Endodermal cell (in vitro differentiated cells): ENCODE measurements around the gene RBM15B. TPM values are rescaled to one million over a fixed set of nuclear protein-coding genes. Genes with fewer than 3 reads are reported as not detected.
A peak's percentile ranks its signal among the peaks of the same experiment; 100 is the strongest.

Experiments
- DNase-seq: peaks from one replicate; pipeline ENCODE4 v3.0.0-alpha.2; 2017
- H3K27ac ChIP-seq: 2 replicates; pipeline ENCODE4 v1.5.1; 2013; ENCODE audit warnings: mild to moderate bottlenecking, low read depth, low read length, moderate library complexity
- H3K27me3 ChIP-seq: 2 replicates; pipeline ENCODE4 v1.6.1; 2013; ENCODE audit warnings: mild to moderate bottlenecking, low read length, moderate library complexity; ENCODE audit not compliant: insufficient read depth, control insufficient read depth, poor library complexity, severe bottlenecking
- H3K36me3 ChIP-seq: 2 replicates; pipeline ENCODE4 v1.7.0; 2013; ENCODE audit warnings: mild to moderate bottlenecking, low read length, moderate library complexity; ENCODE audit not compliant: control insufficient read depth, insufficient read depth
- H3K4me1 ChIP-seq: one replicate; pipeline ENCODE4 v1.7.0; 2013; ENCODE audit warnings: low read length; ENCODE audit not compliant: control insufficient read depth, insufficient read depth
- H3K4me3 ChIP-seq: 2 replicates; pipeline ENCODE4 v1.5.1; 2013; ENCODE audit warnings: mild to moderate bottlenecking, low read length, moderate library complexity
- H3K9ac ChIP-seq: 2 replicates; pipeline ENCODE4 v1.6.1; 2013; ENCODE audit warnings: mild to moderate bottlenecking, low read length, moderate library complexity; ENCODE audit not compliant: poor library complexity, severe bottlenecking; ENCODE audit errors: extremely low read depth
- H3K9me3 ChIP-seq: 2 replicates; pipeline ENCODE4 v1.6.1; 2013; ENCODE audit warnings: mild to moderate bottlenecking, low read length, moderate library complexity; ENCODE audit not compliant: control insufficient read depth
- H3K27ac Mint-ChIP-seq: 2 replicates; pipeline ENCODE4 v1.8.0; 2020; ENCODE audit warnings: mixed read lengths
- H3K27me3 Mint-ChIP-seq: 2 replicates; pipeline ENCODE4 v1.8.0; 2021; ENCODE audit warnings: mild to moderate bottlenecking, mixed read lengths; ENCODE audit not compliant: insufficient read depth
- H3K36me3 Mint-ChIP-seq: 2 replicates; pipeline ENCODE4 v1.8.0; 2020; ENCODE audit warnings: low read depth, mixed read lengths
- H3K4me1 Mint-ChIP-seq: 2 replicates; pipeline ENCODE4 v1.8.0; 2020; ENCODE audit warnings: mixed read lengths
- H3K4me3 Mint-ChIP-seq: 2 replicates; pipeline ENCODE4 v1.8.0; 2020; ENCODE audit warnings: mild to moderate bottlenecking, moderate library complexity, mixed read lengths
- H3K9me3 Mint-ChIP-seq: 2 replicates; pipeline ENCODE4 v1.8.0; 2020; ENCODE audit warnings: mild to moderate bottlenecking, mixed read lengths
- WGBS, 2 experiments: methylation state at CpG; one replicate each; pipeline versions ENCODE4 v1.1.5 to v1.1.7; 2013; ENCODE audit warnings: missing lambda C conversion rate in 2 of 2, mixed read lengths in 1 of 2; ENCODE audit not compliant: insufficient coverage in 1 of 2, insufficient read length in 1 of 2; 5-methylcytosine and 5-hydroxymethylcytosine counted together
- total RNA-seq, 2 donors: library from RNA; stranded (reverse); fragmentation: NEBNext Ultra II Directional in 1 of 2; extraction: Animal tissue kit (Norgen Biotek cat#: 25700) in 1 of 2; gene quantifications; 2 replicates in 1 of 2; 3 replicates in 1 of 2; pipeline ENCODE4 v1.2.1, GENCODE V29; 2021
- TF ChIP-seq, protein P1 (sequence below): fragments of 200-600 bp; sonication (generic); conservative IDR thresholded peaks from 2 replicates; pipeline ENCODE4 v1.5.0; 2021; ENCODE audit warnings: antibody characterized with exemption, mild to moderate bottlenecking

Gene RBM15B
- total RNA-seq, 2 donors from 2014 or later = 49.5 to 58.2 TPM

DNA sequence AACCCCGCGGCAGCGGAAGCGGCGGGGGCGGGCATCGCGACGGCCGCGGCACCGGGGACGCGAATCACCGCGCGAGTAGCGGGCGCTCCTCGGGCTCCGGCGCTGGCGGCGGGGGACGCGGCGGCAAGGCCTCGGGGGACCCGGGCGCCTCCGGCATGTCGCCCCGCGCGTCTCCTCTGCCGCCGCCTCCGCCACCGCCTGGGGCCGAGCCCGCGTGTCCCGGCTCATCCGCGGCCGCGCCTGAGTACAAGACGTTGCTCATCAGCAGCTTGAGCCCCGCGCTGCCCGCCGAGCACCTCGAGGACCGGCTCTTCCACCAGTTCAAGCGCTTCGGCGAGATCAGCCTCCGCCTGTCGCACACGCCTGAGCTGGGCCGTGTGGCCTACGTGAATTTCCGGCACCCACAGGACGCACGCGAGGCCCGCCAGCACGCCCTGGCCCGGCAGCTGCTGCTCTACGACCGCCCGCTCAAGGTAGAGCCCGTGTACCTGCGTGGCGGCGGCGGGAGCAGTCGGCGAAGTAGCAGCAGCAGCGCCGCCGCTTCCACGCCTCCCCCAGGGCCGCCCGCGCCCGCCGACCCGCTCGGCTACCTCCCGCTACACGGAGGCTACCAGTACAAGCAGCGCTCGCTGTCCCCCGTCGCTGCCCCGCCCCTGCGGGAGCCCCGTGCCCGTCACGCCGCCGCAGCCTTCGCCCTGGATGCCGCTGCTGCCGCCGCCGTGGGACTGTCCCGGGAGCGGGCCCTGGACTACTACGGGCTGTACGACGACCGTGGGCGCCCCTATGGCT lies 675 bp downstream of the RBM15B start:
- Histone ChIP-seq H3K4me1 (peaks cover 16% of the 10 kb centered on the region), H3K4me3 (peak overlapping the region; percentile 77), H3K27me3 (no peaks in the 10 kb centered on the region), H3K9me3 (peaks cover 27% of the 10 kb centered on the region), H3K36me3 (peaks cover 83% of the 10 kb centered on the region), H3K27ac (peak overlapping the region; percentile 97), H3K9ac (peak overlapping the region; percentile 78)
- peaks cover 43% of the 10 kb centered on the region for H3K4me1 Mint-ChIP-seq
- TF ChIP-seq, protein P1, sequence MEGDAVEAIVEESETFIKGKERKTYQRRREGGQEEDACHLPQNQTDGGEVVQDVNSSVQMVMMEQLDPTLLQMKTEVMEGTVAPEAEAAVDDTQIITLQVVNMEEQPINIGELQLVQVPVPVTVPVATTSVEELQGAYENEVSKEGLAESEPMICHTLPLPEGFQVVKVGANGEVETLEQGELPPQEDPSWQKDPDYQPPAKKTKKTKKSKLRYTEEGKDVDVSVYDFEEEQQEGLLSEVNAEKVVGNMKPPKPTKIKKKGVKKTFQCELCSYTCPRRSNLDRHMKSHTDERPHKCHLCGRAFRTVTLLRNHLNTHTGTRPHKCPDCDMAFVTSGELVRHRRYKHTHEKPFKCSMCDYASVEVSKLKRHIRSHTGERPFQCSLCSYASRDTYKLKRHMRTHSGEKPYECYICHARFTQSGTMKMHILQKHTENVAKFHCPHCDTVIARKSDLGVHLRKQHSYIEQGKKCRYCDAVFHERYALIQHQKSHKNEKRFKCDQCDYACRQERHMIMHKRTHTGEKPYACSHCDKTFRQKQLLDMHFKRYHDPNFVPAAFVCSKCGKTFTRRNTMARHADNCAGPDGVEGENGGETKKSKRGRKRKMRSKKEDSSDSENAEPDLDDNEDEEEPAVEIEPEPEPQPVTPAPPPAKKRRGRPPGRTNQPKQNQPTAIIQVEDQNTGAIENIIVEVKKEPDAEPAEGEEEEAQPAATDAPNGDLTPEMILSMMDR = no peak
- DNase-seq = peak; percentile 68
- H3K9me3 Mint-ChIP-seq = peaks cover 6% of the 10 kb centered on the region
- 11 to 30% methylated on average over 40 to 115 of the region's 115 CpGs for WGBS, 2 experiments
- H3K27ac Mint-ChIP-seq = peak overlapping the region; percentile 93
- H3K4me3 Mint-ChIP-seq = peak overlapping the region; percentile 75
- peaks cover 62% of the 10 kb centered on the region for H3K36me3 Mint-ChIP-seq
- H3K27me3 Mint-ChIP-seq = no peaks in the 10 kb centered on the region

DNA sequence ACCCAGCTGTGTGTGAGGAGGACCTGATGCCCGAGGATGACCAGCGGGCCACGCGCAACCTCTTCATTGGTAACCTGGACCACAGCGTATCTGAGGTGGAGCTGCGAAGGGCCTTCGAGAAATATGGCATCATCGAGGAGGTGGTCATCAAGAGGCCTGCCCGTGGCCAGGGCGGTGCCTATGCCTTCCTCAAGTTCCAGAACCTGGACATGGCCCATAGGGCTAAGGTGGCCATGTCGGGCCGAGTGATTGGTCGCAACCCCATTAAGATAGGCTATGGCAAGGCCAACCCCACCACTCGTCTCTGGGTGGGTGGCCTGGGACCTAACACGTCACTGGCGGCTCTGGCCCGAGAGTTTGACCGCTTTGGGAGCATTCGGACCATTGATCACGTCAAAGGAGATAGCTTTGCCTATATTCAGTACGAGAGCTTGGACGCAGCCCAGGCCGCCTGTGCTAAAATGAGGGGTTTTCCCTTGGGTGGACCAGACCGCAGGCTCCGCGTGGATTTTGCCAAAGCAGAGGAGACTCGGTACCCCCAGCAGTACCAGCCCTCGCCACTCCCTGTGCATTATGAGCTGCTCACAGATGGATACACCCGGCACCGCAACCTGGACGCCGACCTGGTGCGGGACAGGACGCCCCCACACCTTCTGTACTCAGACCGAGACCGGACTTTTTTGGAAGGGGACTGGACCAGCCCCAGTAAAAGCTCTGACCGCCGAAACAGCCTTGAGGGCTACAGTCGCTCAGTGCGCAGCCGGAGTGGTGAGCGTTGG lies 1.5 kb downstream of the RBM15B start:
- peaks cover 58% of the 10 kb centered on the region for H3K36me3 Mint-ChIP-seq
- H3K4me3 Mint-ChIP-seq = peak overlapping the region; percentile 75

DNA sequence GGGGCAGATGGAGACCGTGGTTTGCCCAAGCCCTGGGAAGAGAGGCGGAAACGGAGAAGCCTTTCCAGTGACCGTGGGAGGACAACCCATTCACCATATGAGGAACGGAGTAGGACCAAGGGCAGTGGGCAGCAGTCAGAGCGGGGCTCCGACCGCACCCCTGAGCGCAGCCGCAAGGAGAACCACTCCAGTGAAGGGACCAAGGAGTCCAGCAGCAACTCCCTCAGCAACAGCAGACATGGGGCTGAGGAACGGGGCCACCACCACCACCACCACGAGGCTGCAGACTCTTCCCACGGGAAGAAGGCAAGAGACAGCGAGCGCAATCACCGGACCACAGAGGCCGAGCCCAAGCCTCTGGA lies 2.0 kb downstream of the RBM15B start:
- Histone ChIP-seq H3K9ac (no peak overlapping the region), H3K27me3 (no peaks in the 10 kb centered on the region), H3K4me3 (peak overlapping the region; percentile 77), H3K27ac (no peak overlapping the region), H3K9me3 (peaks cover 27% of the 10 kb centered on the region), H3K36me3 (peaks cover 73% of the 10 kb centered on the region), H3K4me1 (peaks cover 16% of the 10 kb centered on the region)
- peaks cover 34% of the 10 kb centered on the region for H3K4me1 Mint-ChIP-seq
- peak overlapping the region; percentile 75 for H3K4me3 Mint-ChIP-seq
- H3K27me3 Mint-ChIP-seq = no peaks in the 10 kb centered on the region
- TF ChIP-seq, protein P1 = no peak
- H3K9me3 Mint-ChIP-seq = peaks cover 6% of the 10 kb centered on the region
- 97% methylated on average over 12 to 17 of the region's 17 CpGs for WGBS, 2 experiments
- peak overlapping the region; percentile 52 for H3K27ac Mint-ChIP-seq
- DNase-seq = no peak
- H3K36me3 Mint-ChIP-seq = peaks cover 52% of the 10 kb centered on the region

More for the DNA sequence above, 1.5 kb downstream of the RBM15B start:
- peaks cover 16% of the 10 kb centered on the region for H3K4me1 ChIP-seq
- Mint-ChIP-seq H3K27me3 (no peaks in the 10 kb centered on the region), H3K4me1 (peaks cover 40% of the 10 kb centered on the region), H3K9me3 (peaks cover 6% of the 10 kb centered on the region), H3K27ac (peak overlapping the region; percentile 75)
- TF ChIP-seq, protein P1 = no peak
- peaks cover 78% of the 10 kb centered on the region for H3K36me3 ChIP-seq
- DNase-seq = no peak
- H3K9me3 ChIP-seq = peaks cover 27% of the 10 kb centered on the region
- H3K4me3 ChIP-seq = peak overlapping the region; percentile 77
- peak overlapping the region; percentile 78 for H3K9ac ChIP-seq
- no peak overlapping the region for H3K27ac ChIP-seq
- H3K27me3 ChIP-seq = no peaks in the 10 kb centered on the region
- WGBS, 2 experiments = 94 to 96% methylated on average over 40 to 42 of the region's 42 CpGs
